Skin epidermis (tissue), 12 donors: ENCODE data around the gene NEDD4.
A peak's percentile ranks its signal among the peaks of the same experiment; 100 is the strongest.
"Not testable (repeated sequence)": the region's sequence is repeated elsewhere in the genome, so short reads cannot be mapped to it uniquely, and the experiment has no call there.

Source experiments
- H3K27ac ChIP-seq, 21 experiments: fragments of 200-600 bp; sonication (generic) in 11 of 21; one replicate each; pipeline ENCODE4 v1.5.0; 2020; ENCODE audit warnings: mild to moderate bottlenecking in 3 of 21, inconsistent platforms in 2 of 21, moderate library complexity in 2 of 21
- H3K4me3 ChIP-seq, 7 experiments: fragments of 200-600 bp; sonication (generic) in 2 of 7; one replicate each; pipeline ENCODE4 v1.5.0; 2020; ENCODE audit warnings: inconsistent platforms in 2 of 7, mild to moderate bottlenecking in 2 of 7, moderate library complexity in 1 of 7

The NEDD4 gene

GRCh38 chr15:55993111-55993803 lies at the start of gene NEDD4:
Gene NEDD4, minus strand, starts transcription at chr15:55993612. Its CDS starts 57 bp downstream, at chr15:55993555.
- Histone ChIP-seq H3K27ac (peak within 1 kb of the TSS; percentile 83 to 96 (median 91)), H3K4me3 (peak within 1 kb of the TSS; percentile 63 to 92 (median 85))

- Histone ChIP-seq H3K4me3 (no peak overlapping the region), H3K27ac (peak overlapping the region in 11 of 21 experiments; percentile 27 to 82 (median 54))
Observed at GRCh38 chr15:56042498-56042897, 49.1 kb upstream of the NEDD4 start.

GRCh38 chr15:56042031-56042430 lies 48.6 kb upstream of the NEDD4 start:
- H3K4me3 ChIP-seq, result no peak overlapping the region
- peak overlapping the region in 6 of 21 experiments; percentile 22 to 82 (median 66) for H3K27ac ChIP-seq

GRCh38 chr15:56040081-56041035 lies 46.9 kb upstream of the NEDD4 start:
- H3K4me3 ChIP-seq, result no peak overlapping the region
- H3K27ac ChIP-seq, result peak overlapping the region in 6 of 21 experiments; percentile 10 to 45 (median 30)

- H3K4me3 ChIP-seq, result no peak overlapping the region
- H3K27ac ChIP-seq, result no peak overlapping the region
Observed at GRCh38 chr15:56038707-56039106, 45.3 kb upstream of the NEDD4 start.

GRCh38 chr15:56038015-56038414 lies 44.6 kb upstream of the NEDD4 start:
- Histone ChIP-seq H3K4me3 (no peak overlapping the region), H3K27ac (peak overlapping the region in 1 of 21 experiments; percentile 8)

DNA sequence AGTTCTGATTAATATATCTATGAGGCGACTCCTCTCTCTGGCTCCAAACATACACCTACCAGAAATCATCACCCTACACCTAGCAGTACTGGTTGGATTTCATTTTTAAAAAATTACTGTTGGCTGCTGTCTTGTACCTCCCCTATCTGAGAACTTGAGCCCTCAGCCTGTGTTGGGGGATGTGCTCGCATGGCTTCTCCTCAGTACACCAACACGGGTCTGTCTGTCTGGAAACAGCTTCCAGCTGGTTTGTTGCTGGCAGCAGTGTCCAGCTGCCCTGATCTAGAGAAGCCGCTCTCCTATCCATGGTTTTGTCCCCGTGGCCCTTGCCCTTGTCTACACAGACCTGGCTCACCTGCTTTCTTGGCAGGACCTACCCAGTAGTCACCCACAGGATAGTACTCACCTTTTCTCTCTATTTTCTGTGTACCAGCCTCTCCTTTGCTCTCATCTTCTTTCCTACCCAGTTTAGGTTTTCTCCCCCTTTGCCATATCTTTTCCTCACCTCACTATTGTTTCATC lies 43.2 kb upstream of the NEDD4 start:
- Histone ChIP-seq H3K4me3 (no peak overlapping the region), H3K27ac (no peak overlapping the region)

DNA sequence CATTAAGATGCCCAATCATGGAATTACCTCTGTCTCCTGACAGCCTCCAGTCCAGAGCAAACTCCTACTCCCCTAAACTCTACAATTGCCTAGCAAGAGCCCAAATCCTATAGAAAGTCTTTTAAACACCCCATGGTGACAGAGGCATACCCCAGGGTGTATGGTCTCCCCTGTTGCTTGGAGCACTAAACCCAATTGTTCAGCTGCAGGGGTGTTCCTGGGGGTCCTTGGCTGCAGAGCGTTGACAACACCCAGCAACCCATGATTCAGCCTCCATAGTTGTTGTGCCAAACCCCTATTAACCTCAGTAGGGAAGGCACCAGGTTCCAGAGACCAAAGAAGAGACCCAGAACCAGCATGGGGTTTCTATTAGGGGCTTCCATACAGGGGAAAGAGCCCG lies 41.8 kb upstream of the NEDD4 start:
- H3K27ac ChIP-seq, result no peak overlapping the region
- H3K4me3 ChIP-seq, result no peak overlapping the region

DNA sequence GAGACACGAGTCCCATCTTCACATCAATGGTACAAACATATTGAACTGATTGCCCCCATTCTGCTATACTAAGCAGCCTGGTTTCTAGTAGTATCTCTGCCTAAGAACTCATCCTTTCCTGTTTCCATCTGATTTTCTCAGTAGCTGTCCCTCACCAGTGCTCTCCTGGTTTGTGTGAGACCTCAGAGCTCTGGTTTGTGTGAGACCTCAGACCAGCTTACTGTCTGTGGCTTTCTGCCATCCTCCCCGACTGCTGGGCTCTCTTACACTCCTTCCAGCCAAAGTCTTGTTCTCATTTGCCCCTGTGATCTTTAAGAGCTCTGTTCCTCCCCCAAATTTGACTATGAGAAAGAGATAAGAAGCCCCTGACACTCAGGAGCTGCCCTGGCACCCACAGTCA lies 41.1 kb upstream of the NEDD4 start:
- no peak overlapping the region for H3K27ac ChIP-seq

GRCh38 chr15:56032373-56032772 lies 39.0 kb upstream of the NEDD4 start:
- Histone ChIP-seq H3K4me3 (no peak overlapping the region), H3K27ac (no peak overlapping the region)

More for the DNA sequence above, 41.1 kb upstream of the NEDD4 start:
- no peak overlapping the region for H3K4me3 ChIP-seq

DNA sequence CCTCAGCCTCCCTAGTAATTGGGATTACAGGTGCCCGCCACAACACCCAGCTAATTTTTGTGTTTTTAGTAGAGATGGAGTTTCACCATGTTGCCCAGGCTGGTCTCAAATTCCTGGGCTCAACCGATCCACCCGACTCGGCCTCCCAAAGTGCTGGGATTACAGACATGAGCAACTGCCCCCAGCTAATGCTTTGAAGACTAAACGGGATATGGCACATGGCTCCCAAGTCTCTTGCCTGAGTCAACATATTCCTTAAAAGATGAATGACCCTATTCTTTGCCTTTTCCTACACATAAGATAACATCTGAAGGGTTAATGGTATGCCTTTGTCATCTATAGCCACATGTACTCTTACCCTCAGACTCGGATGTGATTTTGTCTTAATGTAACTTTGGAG lies 38.4 kb upstream of the NEDD4 start:
- Histone ChIP-seq H3K4me3 (no peak overlapping the region), H3K27ac (no peak overlapping the region)

GRCh38 chr15:56031402-56031801 lies 38.0 kb upstream of the NEDD4 start:
- H3K4me3 ChIP-seq, result no peak overlapping the region
- H3K27ac ChIP-seq, result no peak overlapping the region

DNA sequence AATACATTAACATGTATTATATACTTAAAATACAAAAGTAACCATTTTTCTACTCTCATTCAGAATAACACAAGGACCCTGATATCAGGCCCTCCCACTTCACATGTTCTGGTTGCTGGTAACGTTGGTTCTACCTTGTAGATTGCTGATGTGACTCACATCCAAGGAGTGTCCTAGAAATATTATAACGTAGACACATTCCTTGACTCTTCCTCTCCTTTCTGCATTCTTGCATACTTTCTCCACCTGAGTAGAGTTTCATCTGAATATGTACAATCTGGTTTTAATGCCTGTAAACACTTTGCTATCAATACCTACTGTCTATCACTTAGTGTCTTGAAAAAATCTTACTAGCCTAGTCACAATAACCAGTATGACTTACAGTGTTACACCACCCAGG lies 35.0 kb upstream of the NEDD4 start:
- no peak overlapping the region for H3K27ac ChIP-seq

GRCh38 chr15:56023160-56023559 lies 29.7 kb upstream of the NEDD4 start:
- not testable (repeated sequence) for H3K4me3 ChIP-seq, H3K27ac ChIP-seq

More for the DNA sequence above, 35.0 kb upstream of the NEDD4 start:
- H3K4me3 ChIP-seq, result no peak overlapping the region

DNA sequence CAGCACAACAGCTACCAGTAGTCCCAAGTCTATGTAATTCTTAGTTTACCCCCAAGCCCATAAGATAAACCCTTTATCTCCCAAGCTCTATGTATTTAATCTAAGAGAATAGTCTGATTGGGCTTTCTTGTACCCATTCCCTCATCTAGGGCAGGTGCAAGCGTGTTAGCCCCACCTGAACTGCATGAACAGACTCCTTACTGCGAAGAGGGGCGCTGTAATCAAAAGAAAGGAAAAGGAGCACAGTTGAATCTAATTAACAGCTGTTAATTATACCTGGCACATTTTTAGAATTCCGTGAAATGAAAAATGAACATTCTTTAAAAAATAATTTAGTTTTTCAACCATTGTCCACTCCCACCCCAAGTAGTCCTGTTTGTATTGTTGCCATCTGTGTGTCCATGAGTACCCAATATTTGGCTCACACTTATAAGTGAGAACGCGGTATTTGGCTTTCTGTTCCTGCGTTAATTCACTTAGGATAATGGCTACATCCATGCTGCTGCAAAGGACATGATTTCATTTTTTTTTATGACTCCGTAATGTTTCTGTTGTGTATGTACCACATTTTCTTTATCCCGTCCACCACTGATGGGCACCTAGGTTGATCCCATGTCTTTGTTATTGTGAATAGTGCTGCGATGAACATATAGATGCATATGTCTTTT lies 26.5 kb upstream of the NEDD4 start:
- Histone ChIP-seq H3K27ac (peak overlapping the region in 2 of 21 experiments; percentile 58 to 66), H3K4me3 (peak overlapping the region in 4 of 7 experiments; percentile 11 to 36 (median 19))

- Histone ChIP-seq H3K27ac (peak overlapping the region in 3 of 21 experiments; percentile 3 to 66 (median 58)), H3K4me3 (peak overlapping the region in 4 of 7 experiments; percentile 11 to 36 (median 19))
Observed at GRCh38 chr15:56019060-56019793, 25.8 kb upstream of the NEDD4 start.

GRCh38 chr15:56017920-56018319 lies 24.5 kb upstream of the NEDD4 start:
- H3K27ac ChIP-seq, result peak overlapping the region in 2 of 21 experiments; percentile 13 to 49
- H3K4me3 ChIP-seq, result no peak overlapping the region

DNA sequence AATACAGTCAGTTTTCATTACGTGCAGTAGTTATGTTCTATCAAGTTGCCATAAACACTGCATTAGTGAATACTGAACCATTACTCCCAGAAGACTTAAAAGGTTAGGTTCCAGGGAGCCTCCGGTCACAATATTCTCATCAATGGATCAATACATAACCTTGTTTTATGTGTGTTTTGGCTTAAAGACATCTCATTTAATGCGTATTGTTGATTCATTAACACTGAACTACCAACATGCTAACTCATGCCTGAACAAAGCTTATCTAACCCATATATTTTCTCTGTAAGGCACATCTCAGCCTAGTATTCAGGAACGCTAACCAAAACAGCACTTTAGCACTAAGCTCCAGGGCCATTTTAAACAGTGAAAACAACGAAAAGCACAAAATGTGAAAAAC lies 24.1 kb upstream of the NEDD4 start:
- Histone ChIP-seq H3K27ac (peak overlapping the region in 2 of 21 experiments; percentile 1 to 13), H3K4me3 (no peak overlapping the region)

- no peak overlapping the region for H3K4me3 ChIP-seq
- no peak overlapping the region for H3K27ac ChIP-seq
Observed at GRCh38 chr15:56016281-56016680, 22.9 kb upstream of the NEDD4 start.
